Measurements from ENCODE around the gene C7orf57. TPM values are rescaled to one million over a fixed set of nuclear protein-coding genes. Genes with fewer than 3 reads are reported as not detected.

C7orf57 gene
- total and polyA plus RNA-seq, 10 of the 15 experiments (the other 5 are each of a cell fraction or from before 2014, with no cell fraction given): 0.04 to 0.21 (median 0.10) TPM; not detected in 5

DNA sequence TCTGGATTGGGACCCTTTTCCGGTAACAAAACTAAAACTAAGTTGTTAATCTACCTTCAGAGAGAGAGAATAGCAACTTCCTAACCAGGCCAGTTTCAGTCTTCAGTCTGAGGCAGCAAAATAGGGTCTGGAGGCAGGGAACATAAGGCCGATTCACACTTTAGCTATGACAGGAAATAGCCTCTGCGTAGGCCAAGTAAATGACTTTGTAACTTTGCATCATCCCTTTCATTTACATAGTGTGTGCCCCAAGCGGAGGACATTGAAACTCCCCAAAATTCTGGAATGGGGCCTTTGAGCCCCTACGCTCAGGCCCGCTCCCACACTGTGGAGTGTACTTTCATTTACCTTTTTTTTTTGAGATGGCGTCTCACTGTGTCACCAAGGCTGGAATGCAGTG lies 52.0 kb downstream of the C7orf57 start (continued):
- no peak for TF ChIP-seq HCFC1 (IDR thresholded peaks at IDR 0.05; ENCODE audit: low read length)
- TF ChIP-seq, protein P1, sequence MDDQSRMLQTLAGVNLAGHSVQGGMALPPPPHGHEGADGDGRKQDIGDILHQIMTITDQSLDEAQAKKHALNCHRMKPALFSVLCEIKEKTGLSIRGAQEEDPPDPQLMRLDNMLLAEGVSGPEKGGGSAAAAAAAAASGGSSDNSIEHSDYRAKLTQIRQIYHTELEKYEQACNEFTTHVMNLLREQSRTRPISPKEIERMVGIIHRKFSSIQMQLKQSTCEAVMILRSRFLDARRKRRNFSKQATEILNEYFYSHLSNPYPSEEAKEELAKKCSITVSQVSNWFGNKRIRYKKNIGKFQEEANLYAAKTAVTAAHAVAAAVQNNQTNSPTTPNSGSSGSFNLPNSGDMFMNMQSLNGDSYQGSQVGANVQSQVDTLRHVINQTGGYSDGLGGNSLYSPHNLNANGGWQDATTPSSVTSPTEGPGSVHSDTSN (IDR thresholded peaks at IDR 0.05; ENCODE audit: insufficient replicate concordance, low read depth, low read length): no peak
- TF ChIP-seq RAD51 (IDR thresholded peaks at IDR 0.05): no peak
- TF ChIP-seq KDM1A (IDR thresholded peaks at IDR 0.05; ENCODE audit: borderline replicate concordance): no peak
- TF ChIP-seq IKZF1 (conservative IDR thresholded peaks at IDR 0.05): peak; percentile 23; the same call in 1 of the 2 replicates
- no peak for TF ChIP-seq STAT1 (conservative IDR thresholded peaks at IDR 0.05)
- TF ChIP-seq, protein P2, sequence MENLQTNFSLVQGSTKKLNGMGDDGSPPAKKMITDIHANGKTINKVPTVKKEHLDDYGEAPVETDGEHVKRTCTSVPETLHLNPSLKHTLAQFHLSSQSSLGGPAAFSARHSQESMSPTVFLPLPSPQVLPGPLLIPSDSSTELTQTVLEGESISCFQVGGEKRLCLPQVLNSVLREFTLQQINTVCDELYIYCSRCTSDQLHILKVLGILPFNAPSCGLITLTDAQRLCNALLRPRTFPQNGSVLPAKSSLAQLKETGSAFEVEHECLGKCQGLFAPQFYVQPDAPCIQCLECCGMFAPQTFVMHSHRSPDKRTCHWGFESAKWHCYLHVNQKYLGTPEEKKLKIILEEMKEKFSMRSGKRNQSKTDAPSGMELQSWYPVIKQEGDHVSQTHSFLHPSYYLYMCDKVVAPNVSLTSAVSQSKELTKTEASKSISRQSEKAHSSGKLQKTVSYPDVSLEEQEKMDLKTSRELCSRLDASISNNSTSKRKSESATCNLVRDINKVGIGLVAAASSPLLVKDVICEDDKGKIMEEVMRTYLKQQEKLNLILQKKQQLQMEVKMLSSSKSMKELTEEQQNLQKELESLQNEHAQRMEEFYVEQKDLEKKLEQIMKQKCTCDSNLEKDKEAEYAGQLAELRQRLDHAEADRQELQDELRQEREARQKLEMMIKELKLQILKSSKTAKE (IDR thresholded peaks at IDR 0.05; ENCODE audit: low read depth, poor library complexity, severe bottlenecking): peak; percentile 42
- peak; percentile 16 to 32; a peak in 1 of 4 replicates for TF ChIP-seq BHLHE40 (IDR thresholded peaks at IDR 0.05; ENCODE audit: borderline replicate concordance in 1 of 2, low read depth in 2 of 2, low read length in 1 of 2)
- no peak for TF ChIP-seq BCL11A (IDR thresholded peaks at IDR 0.05; ENCODE audit: low read depth, low read length)
- no peak for TF ChIP-seq CHD2 (IDR thresholded peaks at IDR 0.05; ENCODE audit: borderline replicate concordance, low read depth, low read length)
- peak; percentile 80; the same call in 2 of the 3 replicates for TF ChIP-seq POU2F2 (IDR thresholded peaks at IDR 0.05; ENCODE audit: borderline replicate concordance, low read depth, low read length)
- peak; percentile 43; the same call in 1 of the 2 replicates for TF ChIP-seq GABPA (IDR thresholded peaks at IDR 0.05; ENCODE audit: low read depth)
- TF ChIP-seq TCF12 (IDR thresholded peaks at IDR 0.05; ENCODE audit: low read depth, low read length): no peak
- TF ChIP-seq, protein P3, sequence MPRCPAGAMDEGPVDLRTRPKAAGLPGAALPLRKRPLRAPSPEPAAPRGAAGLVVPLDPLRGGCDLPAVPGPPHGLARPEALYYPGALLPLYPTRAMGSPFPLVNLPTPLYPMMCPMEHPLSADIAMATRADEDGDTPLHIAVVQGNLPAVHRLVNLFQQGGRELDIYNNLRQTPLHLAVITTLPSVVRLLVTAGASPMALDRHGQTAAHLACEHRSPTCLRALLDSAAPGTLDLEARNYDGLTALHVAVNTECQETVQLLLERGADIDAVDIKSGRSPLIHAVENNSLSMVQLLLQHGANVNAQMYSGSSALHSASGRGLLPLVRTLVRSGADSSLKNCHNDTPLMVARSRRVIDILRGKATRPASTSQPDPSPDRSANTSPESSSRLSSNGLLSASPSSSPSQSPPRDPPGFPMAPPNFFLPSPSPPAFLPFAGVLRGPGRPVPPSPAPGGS (IDR thresholded peaks at IDR 0.05; ENCODE audit: borderline replicate concordance, insufficient read depth, low read depth, low read length, poor library complexity, severe bottlenecking): no peak
- peak in 1 of 2 experiments; percentile 59; a peak in 2 of 4 replicates for TF ChIP-seq ETV6 (conservative IDR thresholded peaks at IDR 0.05 in 1 of 2, IDR thresholded peaks at IDR 0.05 in 1 of 2; ENCODE audit: borderline replicate concordance in 1 of 2, low read depth in 1 of 2)
- peak; percentile 71 for TF ChIP-seq ATF7 (IDR thresholded peaks at IDR 0.05; ENCODE audit: low read depth)
- TF ChIP-seq STAT3 (IDR thresholded peaks at IDR 0.05; ENCODE audit: low read depth, low read length): no peak
- TF ChIP-seq RUNX3 (IDR thresholded peaks at IDR 0.05; ENCODE audit: low read length): peak; percentile 26; the same call in 1 of the 2 replicates
- TF ChIP-seq EGR1 (IDR thresholded peaks at IDR 0.05; ENCODE audit: borderline replicate concordance in 1 of 2, low read depth in 2 of 2, low read length in 2 of 2): 0 out of 3 replicates have a peak, but pooled peaks of 1 of the 2 experiments have one; percentile 15
- TF ChIP-seq, protein P4, sequence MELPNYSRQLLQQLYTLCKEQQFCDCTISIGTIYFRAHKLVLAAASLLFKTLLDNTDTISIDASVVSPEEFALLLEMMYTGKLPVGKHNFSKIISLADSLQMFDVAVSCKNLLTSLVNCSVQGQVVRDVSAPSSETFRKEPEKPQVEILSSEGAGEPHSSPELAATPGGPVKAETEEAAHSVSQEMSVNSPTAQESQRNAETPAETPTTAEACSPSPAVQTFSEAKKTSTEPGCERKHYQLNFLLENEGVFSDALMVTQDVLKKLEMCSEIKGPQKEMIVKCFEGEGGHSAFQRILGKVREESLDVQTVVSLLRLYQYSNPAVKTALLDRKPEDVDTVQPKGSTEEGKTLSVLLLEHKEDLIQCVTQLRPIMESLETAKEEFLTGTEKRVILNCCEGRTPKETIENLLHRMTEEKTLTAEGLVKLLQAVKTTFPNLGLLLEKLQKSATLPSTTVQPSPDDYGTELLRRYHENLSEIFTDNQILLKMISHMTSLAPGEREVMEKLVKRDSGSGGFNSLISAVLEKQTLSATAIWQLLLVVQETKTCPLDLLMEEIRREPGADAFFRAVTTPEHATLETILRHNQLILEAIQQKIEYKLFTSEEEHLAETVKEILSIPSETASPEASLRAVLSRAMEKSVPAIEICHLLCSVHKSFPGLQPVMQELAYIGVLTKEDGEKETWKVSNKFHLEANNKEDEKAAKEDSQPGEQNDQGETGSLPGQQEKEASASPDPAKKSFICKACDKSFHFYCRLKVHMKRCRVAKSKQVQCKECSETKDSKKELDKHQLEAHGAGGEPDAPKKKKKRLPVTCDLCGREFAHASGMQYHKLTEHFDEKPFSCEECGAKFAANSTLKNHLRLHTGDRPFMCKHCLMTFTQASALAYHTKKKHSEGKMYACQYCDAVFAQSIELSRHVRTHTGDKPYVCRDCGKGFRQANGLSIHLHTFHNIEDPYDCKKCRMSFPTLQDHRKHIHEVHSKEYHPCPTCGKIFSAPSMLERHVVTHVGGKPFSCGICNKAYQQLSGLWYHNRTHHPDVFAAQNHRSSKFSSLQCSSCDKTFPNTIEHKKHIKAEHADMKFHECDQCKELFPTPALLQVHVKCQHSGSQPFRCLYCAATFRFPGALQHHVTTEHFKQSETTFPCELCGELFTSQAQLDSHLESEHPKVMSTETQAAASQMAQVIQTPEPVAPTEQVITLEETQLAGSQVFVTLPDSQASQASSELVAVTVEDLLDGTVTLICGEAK (IDR thresholded peaks at IDR 0.05; ENCODE audit: borderline replicate concordance): no peak
- TF ChIP-seq RBBP5 (conservative IDR thresholded peaks at IDR 0.05): no peak
- no peak for TF ChIP-seq NFYA (IDR thresholded peaks at IDR 0.05; ENCODE audit: borderline replicate concordance, low read depth, low read length)
